AG08396 (cell line): ENCODE measurements around the gene MRPS22.
"Not testable (repeated sequence)": the region's sequence is repeated elsewhere in the genome, so short reads cannot be mapped to it uniquely, and the experiment has no call there.

Source experiments
- DNase-seq: peaks from one replicate; pipeline ENCODE4 v3.0.0; 2012; ENCODE audit warnings: low spot score, mixed read lengths

Gene MRPS22

DNA sequence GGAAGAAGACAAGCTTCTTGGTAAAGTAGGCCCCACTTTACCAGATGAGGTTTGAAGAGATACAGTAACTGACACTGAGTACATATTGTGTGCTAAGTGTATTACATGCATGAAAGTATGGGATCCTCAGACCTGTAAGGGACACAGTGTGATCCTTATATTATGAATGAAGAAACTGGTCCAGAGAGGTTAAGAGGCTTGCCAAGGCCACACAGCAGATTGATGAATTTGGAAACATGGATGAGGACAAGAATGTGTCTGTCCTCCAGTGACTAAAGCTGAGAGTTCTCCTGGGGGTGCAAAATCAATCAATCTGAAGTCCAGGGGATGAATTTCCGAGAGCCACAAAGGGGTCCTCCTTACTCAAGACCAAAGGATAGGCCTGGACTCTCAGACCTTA lies 31.4 kb upstream of the MRPS22 start:
- DNase-seq: no peak

DNA sequence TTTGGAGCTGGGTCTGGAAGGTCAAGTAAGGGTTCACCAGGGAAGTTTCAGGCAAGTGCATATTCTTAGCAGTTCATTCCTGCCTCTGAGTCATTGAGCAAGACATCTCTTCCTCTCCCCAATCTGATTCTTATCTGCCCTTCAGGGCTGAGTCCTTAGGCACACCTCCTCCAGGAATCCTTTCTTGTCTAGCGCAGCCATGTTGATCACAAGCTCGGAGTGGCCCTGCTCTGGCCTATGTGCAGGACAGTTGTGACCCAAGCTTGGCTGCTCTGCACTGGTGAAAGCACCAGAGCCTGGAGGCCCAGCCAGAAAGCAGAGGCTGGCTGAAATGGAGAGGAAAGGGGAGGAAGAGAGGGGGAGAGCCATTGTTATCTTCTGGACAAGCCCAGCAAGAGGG lies 30.9 kb upstream of the MRPS22 start:
- DNase-seq: peak; percentile 48

DNA sequence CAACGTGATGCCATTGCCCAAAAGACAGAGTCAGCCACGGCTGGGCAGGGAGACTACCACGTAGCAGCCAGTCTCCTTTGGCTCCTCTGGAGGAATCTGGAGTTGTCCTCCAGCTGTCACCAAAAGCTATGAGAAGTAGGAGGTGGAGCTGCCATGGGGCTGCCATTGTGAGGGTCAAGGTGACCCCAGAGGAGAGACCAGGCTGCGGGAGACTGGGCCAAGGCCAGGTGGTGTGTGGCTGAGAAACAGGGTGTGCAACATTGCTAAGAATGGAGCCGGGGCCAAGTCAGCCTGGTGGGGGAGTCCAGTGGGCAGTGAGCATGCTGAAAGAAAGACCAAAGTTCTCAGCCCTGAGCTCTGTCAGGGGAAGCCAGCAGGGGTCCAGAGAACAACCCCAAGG lies 29.9 kb upstream of the MRPS22 start:
- DNase-seq: no peak

DNA sequence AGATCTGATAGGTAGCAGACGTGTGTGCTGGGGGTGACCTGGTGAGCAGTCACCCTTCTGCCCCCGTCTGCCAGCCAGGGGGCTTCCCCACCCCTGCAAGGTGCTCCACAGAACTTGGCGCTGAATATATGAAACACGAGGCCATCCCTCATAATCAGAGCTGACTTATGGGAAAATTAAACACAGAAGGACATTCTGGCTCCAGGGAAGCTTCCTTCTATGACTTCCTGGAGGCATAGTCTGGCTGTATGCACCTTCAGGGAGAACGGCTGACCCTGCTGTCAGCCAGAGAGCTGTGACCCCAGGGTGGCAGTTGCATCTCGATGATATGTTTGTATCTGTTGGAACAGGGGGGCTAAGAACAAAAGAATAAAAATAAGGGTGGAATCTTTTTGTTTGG lies 26.6 kb upstream of the MRPS22 start:
- DNase-seq: no peak

DNA sequence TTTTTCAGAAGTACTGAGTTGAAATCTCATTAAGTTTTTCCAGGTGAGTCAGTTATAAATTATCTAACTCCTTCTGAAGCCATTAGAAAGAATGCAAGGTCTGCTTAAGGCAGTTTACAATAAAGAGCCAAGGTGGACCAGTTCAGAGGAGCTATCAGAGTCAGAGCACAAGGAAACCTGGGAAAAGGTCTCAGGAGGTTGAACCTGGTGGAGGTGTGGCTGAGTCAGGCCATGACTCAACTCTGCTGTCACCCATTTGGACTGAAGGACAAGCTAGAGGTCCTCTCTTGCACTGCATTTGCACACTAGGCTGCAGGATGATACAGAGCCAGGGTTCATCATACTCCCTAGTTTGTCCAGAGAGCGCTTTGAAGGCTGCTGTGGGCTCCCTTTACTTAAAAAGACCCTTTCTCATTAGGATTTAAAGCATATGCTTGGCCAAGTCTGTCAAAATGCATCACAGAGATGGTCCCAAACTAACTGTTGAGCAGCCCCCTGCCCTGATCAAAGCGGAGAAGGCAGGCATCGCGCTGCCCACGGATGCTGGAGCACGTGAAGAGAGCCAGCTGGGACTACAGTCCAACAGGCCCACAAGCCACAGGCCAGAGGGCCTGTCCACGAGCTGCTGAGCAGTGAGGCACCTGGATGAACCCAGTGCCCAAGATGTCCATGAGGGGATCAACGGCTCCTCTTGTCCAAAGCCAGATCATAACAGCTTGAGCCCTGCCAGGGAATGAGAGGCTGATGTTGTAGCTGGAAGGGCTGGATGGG lies 26.0 kb upstream of the MRPS22 start:
- DNase-seq: no peak

DNA sequence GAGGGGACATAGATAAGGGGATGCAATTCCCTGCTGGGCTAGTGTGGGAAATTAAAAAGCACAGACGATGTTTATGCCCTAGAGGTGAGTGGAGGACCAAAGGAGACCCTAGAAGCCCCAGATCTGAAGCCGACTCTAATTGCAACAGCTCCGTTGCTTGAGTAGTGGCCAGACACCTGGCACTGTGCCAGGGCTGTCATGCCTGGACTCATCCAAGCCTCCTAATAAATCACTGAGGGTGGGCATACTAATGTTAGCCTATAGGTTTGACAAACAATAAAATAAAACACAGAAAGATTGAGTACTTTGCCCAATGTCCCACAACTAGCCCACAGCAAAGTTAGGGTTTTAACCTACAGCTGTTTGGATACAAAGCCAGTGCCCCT lies 25.4 kb upstream of the MRPS22 start:
- DNase-seq: no peak

DNA sequence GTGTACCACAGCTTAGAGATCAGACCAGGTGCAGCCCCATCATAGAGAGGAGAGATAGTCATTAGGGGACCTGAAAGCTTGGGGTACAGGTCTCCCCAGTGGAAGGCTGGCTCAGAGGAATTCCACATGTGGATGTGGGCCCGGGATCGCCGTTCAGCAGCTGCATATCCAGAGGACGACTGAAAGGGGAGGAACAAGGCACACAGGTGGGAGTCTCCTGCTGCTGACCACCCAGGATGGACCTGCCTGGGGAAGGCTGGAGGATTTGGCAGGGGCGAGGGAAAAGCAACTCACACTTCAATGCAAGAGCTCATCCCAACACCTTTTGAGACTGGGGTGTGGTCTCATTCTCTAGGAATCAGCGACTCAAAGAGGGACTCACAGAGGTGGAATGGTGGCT lies 25.0 kb upstream of the MRPS22 start:
- DNase-seq: no peak

DNA sequence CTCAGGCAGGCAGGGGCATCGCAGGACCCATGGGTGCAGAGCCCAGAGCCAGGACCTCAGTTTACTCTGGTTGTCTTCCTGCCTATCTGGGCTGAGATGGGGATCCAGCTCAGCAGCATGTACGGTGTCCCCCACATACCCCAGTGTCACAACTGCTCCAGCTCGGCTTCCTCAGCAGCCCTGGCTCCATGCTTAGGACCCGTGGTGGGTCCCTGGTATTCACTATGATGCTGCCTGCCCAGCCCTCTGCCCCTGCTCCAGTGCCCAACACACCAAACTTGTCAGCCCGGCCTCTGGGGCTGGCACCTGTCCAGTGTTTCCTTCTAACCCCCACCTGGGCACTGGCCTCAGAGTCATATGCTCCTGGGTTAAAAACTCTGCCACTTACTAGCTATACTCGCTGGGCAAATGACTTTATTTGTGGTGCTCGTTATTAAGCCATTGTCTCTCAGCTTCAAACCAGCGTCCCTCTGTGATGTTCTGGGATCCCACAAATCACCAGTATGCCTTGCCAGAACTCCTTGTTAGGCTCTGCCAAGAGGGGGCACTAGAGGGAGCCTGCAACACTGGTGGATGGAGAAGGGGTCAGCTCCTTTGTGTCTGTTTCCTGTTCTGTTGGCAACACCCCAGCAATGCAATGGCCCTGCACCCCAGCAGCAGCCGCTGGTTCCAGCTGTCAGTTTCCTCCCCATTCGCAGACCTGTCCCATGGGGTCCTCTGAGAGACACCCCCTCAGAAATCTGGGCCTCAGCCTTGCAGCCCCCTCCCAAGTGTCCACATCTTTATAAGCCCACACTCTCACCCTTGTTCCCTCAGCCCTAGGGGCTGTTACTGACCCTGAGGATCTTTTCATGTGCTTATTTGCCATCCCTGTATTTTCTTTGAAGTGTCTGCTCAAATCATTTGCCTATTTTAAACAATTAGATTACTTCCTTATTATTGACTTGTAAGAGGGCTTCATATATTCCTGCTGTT lies 24.1 kb upstream of the MRPS22 start:
- no peak for DNase-seq

DNA sequence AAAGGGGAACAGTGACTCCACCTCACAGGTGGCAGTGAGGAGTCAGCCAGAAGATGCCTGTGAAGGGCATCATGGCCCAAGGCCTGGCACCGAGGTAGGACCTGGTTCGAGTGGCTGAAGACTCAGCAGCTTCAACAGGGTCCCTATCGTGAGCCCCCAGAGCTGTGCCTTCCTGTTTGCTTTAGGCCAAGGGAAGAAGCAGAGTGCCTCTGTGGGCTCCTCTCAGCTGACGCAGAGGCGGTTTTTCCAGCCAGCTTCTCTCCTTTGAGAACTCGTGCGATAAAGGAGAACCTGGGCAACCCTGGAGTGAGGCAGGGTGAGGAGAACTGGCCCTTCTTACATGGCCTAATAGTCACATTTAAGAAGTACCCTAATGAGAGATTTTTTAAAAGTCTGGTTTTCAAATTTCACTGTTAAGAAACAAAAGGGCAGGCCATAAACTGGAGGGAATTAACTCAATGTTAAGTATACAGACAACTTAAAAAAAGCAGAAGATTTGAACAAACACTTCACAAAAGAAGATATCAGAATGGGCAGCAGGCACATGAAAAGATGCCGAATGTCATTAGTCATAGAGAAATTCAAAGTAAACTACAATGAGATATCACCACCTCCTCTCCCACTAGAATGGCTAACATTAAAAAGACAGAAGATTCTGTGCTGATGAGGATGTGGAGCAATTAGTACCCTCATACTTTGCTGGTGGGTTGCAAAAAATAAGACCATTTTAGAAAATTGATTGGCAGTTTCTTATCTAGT lies 23.1 kb upstream of the MRPS22 start:
- no peak for DNase-seq

DNA sequence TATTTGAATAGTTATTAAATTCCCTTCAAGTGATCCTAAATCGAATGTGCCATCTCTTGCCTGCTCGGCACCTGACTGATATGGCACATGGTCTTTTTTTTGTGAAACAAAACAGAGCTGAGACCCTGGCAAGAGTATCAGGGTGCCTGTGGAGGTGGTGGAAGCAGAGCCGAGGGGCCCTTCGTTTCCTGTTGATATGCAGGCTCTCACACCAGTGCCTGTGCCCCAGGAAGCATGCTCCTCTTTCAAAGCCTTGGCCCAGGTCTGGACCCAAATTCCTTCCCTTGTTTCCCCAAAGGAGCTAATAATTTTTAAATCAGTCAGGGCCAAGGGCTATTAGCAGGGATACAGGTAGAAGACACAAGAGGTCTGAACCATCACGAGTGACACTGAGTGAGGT lies 21.5 kb upstream of the MRPS22 start:
- no peak for DNase-seq

DNA sequence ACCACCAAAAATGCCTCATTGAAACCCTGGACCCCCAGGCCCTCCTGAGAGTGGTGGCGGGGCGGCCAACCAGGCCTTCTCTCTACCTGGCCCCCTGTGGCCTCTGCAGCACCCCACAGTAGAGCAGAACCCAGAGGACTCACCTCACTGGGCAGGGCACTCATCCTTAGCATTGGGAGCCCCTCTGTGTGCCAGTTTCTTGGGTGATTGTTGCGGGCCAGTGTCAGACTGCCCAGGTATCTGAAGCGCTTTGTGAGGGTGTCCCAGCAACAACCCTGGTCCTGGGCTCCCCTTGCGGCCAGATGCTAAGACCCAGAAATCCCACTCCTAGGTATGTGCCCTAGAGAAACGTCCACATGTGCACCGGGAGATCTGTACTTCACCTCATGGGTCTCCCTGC lies 20.7 kb upstream of the MRPS22 start:
- no peak for DNase-seq

DNA sequence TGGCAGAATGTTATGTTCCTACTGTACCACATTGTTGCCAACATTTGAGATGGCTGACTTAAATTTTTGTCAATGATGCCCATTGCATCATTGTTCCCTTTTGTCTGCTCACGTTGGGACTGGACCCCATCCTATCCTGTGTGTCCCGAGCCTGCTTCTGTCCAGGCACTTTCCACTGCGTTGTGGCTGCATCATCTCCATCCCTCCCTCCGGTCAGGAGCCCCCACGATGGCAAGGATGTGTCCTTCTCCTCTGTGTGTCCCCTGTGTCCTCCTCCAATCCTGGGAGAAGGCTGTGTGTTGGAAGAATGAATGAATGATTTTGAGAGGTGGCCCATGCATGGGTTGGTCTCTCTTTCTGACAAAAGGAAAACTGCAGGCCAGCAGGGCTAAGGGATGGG lies 19.4 kb upstream of the MRPS22 start:
- no peak for DNase-seq

DNA sequence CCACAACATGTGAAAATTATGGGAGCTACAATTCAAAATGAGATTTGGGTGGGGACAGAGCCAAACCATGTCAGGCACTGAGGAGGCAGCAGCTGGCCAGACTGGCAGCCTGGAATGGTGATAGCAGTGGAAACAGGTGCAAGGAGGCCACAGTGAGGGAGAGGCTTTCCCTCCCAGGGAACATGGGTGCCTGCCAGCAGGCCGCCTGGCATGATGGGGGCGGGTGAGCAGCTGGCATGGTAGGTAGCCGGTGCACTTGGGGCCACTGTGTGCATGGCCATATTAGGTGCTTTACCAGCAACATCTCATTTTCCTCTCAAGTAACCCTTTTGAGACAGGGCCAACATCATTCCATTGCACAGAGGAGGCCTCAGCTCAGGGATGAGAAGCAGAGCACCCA lies 18.3 kb upstream of the MRPS22 start:
- DNase-seq: no peak

DNA sequence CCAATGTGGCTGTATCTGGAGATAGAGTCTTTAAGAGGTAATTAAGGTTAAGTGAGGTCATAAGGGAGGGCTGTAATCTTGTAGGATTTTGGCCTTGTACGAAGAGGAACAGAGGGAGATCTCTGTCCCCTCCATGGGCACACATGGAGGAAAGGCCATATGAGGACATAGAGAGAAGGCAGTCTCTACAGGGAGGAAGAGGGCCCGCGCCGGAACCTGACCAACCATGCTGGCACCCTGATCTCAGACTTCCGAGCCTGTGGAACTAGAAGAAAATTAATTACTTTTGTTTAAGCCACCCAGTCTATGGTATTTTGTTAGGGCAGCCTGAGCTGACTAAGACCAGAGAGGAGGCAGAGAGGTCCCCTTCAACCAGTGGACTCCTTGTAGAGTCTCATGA lies 17.7 kb upstream of the MRPS22 start:
- no peak for DNase-seq

DNA sequence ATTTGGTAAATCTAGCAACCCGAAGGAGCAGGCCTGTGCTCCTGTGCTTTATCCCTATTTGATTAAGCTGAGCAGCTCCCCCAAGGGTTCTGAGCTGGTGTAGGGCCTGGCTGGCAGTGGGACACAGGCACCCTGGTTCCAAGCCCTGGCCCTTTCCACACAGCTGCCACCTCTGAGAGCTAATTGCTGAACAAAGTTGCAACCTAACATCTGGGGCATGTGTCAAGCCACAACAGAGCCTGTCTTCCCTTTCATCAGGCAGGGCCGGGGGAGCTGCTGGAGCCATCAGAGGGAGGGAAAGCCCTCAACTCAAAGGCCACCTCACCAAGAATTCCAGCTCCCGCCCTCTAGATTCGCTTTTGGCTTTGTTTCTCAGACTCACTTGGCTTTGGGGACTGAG lies 17.1 kb upstream of the MRPS22 start:
- DNase-seq: no peak

DNA sequence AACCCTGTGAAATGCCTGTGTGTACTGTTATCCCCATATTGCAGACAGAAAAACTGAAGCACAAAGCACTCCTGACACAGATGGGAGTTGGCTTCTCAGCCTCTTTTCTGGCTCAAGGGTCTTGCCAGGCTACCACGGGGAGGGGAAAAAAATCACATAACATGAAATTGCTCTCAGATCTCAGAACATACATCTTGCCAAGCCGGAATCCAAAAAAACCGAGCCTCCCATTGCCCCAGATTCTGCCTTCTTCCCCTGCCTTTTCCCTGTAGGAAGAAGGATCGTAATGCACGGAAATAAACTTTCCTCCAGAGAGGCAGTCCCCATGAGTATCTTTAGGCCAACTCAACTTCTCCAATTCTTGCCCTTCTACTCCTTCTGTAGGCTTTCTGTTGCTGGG lies 16.6 kb upstream of the MRPS22 start:
- no peak for DNase-seq

DNA sequence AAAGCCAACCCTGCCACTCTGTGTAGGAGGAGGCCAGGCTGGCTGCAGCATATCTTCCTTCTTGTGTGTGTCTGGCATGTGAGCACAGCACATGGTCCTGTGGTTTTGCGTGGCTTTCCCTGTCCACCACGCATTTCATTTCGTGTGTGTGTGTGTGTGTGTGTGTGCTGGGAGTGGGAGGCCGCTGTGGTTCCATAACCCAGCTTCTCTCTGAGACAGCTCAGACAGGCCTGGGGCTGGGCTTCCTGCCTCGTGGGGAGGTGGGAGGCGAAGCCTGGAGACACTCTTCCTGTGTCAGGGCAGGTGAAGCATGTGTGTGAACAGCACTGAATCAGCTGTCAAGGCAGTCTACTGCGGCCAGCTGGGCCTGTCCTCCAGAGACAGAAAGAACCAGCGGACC lies 16.0 kb upstream of the MRPS22 start:
- DNase-seq: no peak

DNA sequence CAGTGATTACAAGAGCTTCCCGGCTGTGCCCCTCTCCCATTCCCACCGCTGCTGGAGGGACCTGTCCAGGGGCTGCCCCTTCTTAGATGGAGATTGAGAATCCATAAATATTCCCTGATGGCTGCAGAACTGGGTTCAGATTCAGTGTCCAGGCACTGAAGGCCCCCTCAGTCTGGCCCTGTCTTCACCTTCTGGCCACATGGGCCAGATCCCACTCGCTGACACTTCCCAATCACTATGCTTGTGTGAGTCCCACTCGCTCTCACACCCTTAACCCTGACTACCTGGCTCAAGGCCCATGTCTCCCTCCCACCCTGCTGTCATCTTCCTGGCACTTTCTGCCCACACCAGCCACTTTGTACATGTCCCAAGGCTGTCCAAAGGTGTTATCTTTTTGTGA lies 15.5 kb upstream of the MRPS22 start:
- DNase-seq: no peak

DNA sequence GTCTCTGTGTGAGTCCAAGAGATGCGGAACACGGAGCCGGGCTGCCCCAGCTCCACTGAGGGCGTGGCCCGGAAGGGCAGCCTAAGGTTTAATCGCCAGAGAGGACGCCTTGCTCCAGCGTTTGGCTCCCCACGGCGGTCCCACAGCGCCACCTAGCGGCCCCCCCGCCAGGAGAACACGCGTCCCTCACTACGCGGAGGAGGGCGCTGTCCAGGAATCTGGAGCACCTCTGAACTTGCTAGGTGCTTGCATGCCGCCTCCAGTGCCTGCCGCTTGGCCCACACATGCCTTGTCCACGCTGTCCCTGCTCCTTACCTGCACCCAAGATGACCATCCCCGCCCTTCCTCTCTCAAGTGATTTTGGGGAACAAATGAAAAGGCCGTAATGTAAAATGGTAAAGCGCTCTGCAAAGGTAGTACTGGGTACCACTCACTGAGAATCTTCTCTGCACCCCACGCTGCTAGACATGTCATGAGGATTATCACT lies 14.4 kb upstream of the MRPS22 start:
- DNase-seq: peak; percentile 91

DNA sequence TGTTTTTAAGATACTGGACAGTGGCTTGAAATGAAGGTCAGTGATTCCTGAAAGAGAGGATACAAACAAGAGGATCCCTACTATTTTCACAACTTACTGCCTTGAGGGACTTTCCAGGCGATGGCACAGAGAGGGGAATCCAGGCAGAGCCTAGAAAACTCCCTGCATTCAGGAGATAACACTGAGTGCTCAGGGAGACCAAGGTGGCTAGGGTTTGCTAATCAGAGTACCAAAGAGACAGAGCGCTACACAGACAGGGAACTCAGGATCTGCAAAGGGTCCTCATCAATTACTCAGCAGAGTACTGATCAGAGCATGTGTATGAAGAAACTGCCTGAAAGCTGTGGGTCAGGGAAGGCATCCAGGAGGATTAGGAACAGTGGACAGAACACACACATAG lies 11.7 kb upstream of the MRPS22 start:
- DNase-seq: no peak

DNA sequence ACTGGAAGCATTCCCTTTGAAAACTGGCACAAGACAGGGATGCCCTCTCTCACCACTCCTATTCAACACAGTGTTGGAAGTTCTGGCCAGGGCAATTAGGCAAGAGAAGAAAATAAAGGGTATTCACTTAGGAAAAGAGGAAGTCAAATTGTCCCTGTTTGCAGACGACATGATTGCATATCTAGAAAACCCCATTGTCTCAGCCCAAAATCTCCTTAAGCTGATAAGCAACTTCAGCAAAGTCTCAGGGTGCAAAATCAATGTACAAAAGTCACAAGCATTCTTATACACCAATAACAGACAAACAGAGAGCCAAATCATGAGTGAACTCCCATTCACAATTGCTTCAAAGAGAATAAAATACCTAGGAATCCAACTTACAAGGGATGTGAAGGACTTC lies 9.1 kb upstream of the MRPS22 start:
- DNase-seq: not testable (repeated sequence)

DNA sequence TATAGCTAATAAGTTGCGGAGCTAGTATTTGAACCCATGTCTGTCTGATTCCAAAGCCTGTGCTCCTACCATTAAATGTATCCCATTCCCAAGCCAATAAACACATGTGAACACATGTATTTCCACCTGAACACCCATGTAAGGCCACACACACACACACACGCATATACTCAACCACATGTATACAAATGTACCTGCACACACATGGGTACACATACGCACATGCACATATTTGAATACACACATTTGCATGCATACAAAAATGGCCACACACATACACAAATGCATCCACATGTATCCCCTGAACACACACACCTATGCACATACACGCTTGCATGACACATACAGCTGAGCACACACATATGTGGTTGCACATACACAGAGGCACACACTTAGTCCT lies 5.4 kb upstream of the MRPS22 start:
- no peak for DNase-seq
